AML-193 (cell line): Measurements from ENCODE around the gene MTSS2.

ENCODE experiments used
- DNase-seq, 2 experiments: peaks; one replicate each; lab custom pipeline; 2025; lab: John Stamatoyannopoulos, UW

The MTSS2 gene

DNA sequence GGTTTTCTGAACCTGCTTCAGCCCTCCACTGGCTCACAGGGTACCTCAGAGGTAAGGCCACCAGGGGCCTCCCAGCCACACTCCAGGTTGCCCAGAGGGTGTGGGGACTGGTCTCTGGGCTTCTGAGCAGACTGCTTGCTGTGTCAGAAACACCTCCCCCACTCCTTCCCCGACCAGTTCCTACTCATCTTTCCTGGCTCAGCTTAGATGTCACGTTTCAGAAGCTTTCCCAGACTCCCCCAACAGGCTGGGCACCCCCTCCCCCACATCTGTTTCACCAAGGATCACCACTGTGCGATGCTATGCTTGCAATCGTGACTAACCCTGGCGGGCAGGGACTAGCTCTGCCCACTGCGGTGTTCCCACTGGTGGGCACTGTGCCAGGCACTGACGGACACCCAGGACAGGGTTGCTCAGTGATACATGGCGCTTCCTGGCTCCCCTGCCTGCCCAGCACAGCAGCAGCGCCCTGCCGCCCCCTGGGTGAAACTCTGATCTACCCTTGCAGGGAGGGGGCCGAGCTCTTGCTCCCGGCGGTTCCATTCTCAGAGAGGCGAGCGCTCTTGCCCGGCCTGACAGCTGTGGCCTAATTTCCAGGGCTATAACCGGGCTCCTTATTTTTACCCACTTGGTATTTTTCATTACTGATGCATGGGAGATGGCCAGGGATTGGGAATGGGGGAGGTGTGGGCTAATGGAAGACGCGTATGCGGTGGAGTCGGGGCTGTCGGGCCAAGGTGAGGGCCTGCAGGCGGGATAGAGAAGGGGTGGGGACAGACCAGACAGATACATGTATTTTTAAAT lies 29.4 kb upstream of the MTSS2 start:
- no peak for DNase-seq

GRCh38 chr16:70714581-70715054 lies 28.8 kb upstream of the MTSS2 start:
- DNase-seq, result no peak

DNA sequence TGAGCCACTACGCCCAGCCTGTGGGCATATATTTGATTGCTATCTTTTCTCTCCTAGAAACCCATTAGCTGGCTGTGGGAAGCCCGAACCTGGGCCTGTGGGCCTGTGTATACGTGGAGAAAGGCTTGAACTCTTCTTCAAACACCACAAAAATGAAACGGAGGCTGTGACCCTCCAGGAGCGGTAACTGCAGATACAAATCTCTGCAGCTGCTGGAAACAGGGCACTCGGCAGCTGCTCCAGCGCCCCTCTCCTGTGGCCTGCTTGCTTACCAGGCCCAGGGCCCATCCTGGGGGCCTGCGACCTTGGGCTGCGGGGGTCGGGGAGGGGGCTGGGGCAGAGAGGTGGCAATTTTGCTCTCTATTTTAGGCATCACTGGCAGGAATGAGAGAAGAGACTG lies 28.0 kb upstream of the MTSS2 start:
- DNase-seq, result no peak

DNA sequence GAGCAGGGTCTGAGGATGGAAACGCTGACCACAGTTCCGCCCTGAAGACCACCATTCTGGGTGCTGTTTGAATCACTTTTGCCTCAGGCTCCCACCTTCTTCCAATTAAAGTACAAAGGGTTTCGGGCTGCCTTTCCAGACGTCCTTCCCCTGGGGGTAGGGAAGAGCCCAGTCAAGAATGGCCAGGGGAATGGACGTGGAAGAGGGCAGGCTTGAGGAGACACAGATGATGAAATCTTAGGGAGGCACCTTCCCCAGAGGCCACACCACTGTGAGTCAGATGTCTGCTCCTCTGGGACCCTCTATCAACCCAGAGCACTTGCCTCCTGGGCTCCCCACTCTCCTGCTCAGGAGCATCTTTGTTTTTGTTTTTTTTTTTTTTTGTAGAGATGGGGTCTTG lies 27.5 kb upstream of the MTSS2 start:
- no peak for DNase-seq

DNA sequence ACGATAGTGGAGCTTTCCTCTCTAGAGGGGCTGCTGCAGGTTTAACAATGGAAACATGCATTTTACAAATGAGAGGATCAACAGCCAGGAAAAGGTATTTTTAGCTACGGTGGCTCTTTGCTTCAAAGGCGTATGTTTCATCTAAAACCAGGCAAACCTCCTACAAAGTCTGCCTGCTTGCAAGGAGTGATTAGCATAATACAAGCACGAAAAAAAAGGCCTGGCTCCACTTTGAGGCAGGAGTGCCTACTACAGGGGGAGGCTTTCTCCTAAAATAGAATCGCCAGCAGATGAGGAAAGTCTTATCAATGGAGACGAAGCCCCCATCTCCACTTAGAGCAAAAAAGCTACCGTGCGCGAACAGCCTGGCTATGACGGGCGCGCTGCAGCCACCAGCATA lies 27.1 kb upstream of the MTSS2 start:
- no peak for DNase-seq

DNA sequence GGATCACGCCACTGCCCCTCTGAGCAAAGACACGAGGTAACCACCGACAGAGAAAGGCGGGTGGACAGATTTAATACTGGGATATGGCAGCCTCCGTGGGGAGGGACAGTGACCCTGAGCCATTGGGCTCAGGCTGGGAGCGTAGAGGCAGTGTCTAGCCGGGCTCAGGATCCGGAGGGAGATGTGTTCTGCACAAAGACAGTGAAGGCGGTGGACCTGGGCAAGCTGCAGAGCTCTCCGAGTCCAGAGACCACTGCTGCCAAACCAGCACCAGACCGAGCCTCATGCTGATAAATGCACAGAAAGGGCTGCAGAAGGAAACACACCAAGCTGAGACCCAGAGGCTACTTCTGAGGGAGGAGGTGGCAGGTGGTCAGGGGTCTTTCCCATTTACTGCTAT lies 26.5 kb upstream of the MTSS2 start:
- DNase-seq, result no peak

- DNase-seq, result no peak
Measured at GRCh38 chr16:70711211-70712031, 25.6 kb upstream of the MTSS2 start.

DNA sequence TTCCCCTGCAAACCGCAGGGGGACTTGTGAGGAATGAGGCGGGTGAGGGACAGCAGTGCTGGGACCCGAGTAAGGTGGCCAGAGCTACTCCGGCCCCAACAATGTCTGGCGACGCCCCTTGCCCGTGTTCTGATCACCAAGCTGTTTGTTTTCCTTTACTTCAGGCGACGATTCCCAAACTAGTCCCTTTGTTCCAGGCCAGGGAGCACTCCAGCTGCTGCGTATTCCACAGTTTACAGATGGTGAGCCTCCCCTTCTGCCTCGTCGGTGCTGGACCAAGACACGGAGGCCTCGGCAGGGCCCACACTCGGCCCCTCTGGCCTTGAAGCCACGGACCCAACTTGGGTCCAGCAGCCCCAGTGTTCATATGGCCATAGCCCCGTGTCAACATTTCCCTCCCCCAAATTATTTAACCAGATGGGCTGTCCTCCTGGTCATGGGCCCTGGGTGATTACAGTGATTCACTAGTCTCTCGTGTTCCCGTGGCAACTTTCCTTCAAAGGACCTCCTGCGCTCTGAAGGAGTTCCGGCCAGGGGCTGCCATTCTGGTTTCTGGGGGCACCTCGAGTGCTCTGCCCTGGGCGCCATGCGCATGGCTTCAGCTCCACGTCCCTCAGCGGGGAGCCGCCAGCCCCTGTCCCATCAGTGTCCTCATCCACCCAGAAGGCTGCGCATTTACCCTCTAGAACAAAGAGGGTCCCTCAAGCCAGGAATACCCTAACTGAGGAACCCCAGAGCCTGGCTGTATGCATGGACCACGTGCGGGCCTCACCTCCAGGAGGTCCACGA lies 24.8 kb upstream of the MTSS2 start:
- no peak for DNase-seq

- DNase-seq, result no peak
Measured at GRCh38 chr16:70709942-70710341, 24.1 kb upstream of the MTSS2 start.

GRCh38 chr16:70709457-70709856 lies 23.6 kb upstream of the MTSS2 start:
- no peak for DNase-seq

GRCh38 chr16:70708366-70709246 lies 22.8 kb upstream of the MTSS2 start:
- no peak for DNase-seq

GRCh38 chr16:70706948-70707465 lies 21.2 kb upstream of the MTSS2 start:
- no peak for DNase-seq

GRCh38 chr16:70705056-70705455 lies 19.2 kb upstream of the MTSS2 start:
- no peak for DNase-seq

DNA sequence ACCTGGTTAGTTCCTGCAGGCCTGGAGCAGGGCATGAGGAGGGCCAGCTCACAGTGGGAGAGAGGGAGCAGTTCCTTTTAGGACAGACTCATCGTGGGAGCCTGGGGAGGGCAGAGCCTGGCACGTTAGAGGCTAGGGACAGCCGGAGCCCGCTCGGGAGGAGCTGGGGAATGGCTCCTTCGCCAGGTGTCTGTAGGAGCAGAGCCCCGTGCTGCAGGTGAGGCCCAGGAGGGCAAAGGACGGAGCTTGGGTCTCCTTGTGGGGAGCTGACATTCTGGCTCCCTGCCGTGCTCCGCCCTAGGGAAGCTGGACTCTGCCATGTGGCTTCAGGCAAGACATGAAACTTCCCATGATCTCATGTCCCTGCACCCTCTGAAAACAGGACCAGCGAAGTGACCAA lies 18.7 kb upstream of the MTSS2 start:
- DNase-seq, result no peak

DNA sequence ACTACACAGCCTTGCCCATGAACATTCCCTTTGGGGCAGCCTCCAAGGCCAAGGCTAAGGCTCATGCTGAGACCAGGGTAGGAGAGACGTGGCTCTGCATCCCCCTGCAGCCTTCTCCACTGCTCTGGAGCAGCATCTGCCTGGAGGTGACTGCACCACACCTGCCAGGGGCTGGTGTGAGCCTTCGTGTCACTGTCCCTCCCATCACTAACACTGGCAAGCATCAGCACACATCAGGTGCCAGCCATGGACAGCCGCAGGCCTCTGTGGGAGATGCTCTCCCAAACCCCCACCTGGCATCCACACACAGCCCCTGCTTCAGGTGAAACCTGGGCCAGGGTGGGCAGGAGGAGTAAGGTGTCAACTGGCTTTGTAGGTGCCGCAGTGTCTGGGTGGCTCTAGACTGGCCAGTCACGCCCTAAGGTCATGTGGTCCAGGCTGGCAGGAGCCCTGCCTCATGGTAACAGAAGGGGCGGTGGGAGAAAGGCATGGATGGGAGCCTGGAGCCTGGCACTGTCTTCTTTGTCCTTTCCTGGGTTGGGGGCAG lies 18.1 kb upstream of the MTSS2 start:
- DNase-seq, result no peak

DNA sequence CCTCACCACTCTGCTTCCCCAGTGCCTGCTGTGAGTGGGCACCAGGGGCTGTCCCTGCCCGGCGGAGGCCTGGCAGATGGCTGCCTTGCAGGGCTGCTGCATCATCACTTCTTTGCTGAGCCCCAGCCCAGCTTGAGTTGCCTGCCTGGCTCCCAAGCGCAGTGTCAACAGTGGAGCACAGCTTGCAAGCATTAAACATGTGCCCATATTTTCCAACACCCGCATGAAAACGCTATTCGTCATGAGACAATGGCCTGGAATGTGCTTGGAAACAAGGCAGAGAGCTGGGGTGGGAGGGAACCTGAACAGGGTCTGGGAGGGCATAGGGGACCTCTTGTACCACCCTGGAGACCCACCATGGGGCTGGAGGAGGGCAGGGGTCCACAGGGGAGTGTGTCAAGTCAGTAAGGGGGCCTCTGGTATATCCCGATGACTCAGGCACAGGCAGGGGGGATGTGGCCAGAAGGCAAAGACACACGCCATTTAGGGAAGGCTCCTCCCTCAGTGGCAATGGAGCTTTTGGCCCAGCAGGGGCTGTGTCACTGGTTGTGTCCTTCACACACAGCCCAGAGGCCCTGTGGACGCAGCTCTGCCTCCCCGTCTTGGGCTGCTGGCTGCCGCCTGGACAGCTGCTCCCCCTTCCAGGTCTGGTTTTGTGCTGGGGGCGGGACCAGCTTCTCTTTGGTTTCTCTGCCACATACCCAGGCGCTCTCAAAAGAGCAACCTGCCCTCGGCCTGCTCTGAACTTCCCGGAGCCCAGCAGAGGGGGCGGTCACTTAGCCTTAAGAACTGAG lies 17.4 kb upstream of the MTSS2 start:
- no peak for DNase-seq

DNA sequence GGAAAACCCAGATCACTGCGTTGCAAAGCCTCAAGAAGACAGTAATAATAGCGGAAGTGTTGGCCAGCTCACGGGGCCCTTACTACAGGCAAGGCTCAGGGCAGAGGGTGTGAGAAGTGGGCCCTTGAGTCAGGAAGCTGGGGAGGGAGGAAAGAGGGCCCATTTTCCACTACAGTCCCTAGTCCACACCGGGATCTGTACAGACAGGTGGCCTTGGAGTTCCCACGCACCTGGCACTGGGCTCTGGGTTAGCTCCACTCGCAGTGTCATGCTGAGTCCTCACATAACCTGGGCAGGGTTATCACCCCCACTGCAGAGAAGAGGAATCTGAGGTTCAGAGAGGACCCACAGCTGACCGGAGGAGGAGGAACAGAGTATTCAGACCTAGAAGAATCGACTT lies 16.8 kb upstream of the MTSS2 start:
- DNase-seq, result no peak

DNA sequence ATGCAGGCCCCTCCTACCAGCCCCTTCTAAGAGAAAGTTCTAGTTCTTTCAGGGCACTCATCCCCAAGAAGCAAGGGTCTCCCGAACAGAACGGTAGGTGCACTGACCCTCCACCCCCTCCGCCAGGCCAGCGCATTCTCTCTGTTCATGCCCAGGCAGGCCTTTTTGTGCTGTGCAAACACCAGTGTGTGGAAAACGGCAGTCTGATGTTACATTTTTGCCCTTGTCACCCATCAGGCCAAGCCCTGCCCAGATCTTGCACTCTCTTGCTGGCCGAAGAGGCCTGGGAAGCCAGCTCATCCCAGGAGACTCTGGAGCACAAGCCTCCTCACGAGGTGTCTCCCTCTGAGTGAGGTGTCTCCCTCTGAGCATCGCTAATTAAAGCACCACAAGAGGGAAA lies 16.1 kb upstream of the MTSS2 start:
- DNase-seq, result no peak

GRCh38 chr16:70701596-70701995 lies 15.7 kb upstream of the MTSS2 start:
- DNase-seq, result no peak

GRCh38 chr16:70701036-70701435 lies 15.2 kb upstream of the MTSS2 start:
- DNase-seq, result no peak
